Kasumi-1 (cell line): ENCODE measurements around the gene RRP36.

ENCODE experiments used
- DNase-seq, 2 experiments: peaks; one replicate each; lab custom pipeline; 2025; lab: John Stamatoyannopoulos, UW

RRP36 gene

DNA sequence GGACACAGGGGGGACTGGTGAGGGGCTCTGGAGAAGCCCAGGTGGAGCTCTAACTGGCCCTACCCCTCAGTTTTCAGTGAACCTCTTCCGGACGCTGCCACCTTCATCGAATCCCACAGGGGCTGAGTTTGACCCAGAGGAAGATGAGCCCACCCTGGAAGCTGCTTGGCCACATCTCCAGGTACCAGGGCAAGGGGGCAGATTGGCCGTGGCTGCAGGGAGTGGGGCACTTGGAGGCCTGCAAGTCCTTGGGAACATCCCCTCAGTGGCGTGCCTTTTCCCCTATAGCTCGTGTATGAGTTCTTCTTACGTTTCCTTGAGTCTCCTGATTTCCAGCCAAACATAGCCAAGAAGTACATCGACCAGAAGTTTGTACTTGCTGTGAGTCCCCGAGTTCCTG lies 14.3 kb upstream of the RRP36 start:
- DNase-seq = no peak

DNA sequence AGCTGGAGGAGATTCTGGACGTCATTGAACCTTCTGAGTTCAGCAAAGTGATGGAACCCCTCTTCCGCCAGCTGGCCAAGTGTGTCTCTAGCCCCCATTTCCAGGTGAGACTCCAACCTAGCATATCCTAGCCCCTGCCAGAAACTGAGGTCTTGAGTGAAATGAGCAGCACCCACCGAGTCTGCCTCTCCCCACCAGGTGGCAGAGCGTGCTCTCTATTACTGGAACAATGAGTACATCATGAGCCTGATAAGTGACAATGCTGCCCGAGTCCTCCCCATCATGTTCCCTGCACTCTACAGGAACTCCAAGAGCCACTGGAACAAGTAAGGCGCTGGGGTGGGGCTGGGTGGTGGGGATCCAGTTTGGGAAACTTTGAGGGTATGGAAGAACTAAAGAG lies 12.3 kb upstream of the RRP36 start:
- DNase-seq = peak; percentile 59 to 65

DNA sequence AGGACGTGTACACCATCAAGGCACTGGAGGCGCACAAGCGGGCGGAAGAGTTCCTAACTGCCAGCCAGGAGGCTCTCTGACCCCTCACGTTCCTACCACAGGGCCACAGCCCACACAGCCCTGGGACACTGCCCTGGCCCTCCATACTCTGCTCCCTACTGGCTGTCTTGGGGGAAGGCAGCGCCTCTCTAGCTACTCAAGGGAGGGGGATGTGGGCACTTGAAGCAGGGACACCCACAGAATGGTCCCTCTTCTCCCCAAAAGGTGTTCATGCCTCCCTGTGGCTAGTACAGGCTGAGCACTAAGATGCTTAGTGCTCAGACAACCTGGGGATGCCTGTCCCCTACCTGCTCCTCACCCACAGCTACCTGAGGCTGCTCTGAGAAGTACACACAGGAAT lies 10.2 kb upstream of the RRP36 start:
- no peak for DNase-seq

DNA sequence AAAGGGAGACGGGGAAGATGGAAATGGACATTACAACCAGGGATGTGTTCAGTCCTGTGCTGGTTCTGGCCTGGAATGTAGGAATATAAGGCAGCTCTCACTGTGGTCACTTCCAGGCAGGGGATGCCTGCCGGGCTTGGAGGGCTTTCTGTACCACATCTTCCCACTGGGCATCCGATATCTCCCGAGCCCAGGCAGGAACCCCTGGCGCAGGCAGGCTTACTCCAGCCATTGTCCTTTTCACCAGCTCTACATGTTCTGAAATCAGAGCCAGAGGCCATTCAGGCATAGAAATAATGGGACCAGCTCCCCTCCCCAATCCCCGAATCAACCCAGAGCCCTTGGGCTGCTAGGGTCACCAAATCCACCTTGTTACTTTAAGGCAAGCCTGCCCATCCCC lies 9.1 kb upstream of the RRP36 start:
- no peak for DNase-seq

DNA sequence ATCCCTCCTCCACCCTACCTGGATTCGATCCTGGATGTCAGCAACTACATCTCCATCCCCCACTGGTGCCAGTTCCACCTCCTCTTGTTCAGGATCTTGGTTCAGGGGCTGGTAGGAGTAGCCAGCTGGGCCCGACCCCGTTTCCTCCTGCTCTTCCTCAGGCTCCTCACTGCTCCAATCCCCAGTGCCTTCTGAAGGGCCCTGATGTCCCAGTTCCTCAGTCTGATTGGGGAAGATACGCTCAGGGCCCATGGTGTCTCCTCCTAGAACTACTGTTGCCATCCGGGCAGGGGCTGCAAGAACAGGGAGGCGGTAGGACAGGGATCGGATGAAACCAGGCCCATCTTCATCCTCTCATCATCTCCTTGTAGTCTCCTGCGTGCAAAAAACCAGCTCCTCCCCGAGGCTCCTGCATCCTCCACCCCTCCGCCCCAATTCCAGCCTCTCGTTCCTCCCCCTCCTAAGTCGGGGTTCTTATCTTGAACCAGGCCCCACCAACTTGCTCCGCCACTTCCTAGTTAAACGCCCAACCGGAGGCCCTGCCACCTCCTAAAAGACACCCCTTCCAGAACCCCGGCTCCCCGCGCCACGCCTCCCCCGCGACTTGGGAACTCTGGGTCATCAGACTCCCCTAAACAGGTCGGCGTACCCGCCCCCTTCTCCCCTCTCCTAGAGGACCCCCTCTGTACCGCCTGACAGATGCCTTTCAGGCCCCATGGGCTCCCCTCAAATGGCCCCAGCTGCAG lies 8.2 kb upstream of the RRP36 start:
- DNase-seq = peak; percentile 63 to 71

GRCh38 chr6:43013843-43014433 lies 7.5 kb upstream of the RRP36 start, which contains the start of the genes KLHDC3 and MEA1:
TSS of gene KLHDC3 (plus strand) at chr6:43014249. CDS start at chr6:43017193, 2,944 bp downstream.
TSS of gene MEA1 (minus strand) at chr6:43013946. CDS start at chr6:43013813, 133 bp downstream.
- peak; percentile 99 for DNase-seq

GRCh38 chr6:43014434-43014909 lies 7.0 kb upstream of the RRP36 start:
- peak in 1 of 2 experiments; percentile 29 for DNase-seq

GRCh38 chr6:43016176-43016942 lies 5.1 kb upstream of the RRP36 start:
- peak in 1 of 2 experiments; percentile 16 for DNase-seq

GRCh38 chr6:43016943-43017334 lies 4.5 kb upstream of the RRP36 start:
- no peak for DNase-seq

DNA sequence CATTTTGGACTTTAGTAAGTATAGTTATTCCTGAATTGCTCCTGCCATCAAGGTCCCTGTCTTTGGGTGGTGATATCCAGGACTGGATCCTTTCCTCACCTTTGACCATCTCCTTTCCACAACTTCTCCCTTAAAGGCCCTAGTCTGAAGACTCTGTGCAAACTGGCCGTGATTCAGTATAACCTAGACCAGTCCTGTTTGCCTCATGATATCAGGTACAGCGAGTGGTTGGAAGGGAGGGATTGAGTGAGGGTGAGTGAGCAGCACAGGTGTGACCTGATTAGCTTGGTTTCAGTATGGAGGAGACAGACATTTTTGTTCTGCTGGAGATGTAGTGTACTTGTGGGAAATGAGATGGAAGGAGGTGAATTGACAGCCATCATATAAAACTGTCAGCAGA lies 2.3 kb upstream of the RRP36 start:
- DNase-seq = no peak

- DNase-seq = no peak
Observed at GRCh38 chr6:43020052-43020705, 1.2 kb upstream of the RRP36 start.

DNA sequence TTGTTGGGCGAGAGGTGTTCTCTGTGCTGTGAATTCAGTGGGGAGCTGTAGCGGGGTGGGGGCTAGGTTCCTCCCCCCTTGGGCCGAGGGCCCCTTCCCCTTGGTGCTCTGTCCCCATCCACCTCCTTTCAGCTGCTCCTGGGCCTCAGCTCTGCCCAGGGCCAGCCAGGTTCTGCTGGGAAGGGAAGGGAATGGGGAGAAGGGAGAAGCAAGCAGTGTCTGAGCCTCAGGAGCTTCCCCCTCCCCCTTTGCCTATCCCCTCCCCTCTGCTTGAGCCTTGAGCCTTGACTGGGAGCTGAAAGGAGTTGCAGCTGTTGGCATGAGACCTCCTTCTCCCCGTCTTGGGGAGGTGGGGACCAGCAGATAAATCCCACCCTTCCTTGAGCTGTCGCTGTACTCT lies 576 bp upstream of the RRP36 start:
- peak; percentile 36 to 48 for DNase-seq

- DNase-seq = no peak
Observed at GRCh38 chr6:43024436-43024835, 3.0 kb downstream of the RRP36 start.

GRCh38 chr6:43026365-43026764 lies 4.9 kb downstream of the RRP36 start:
- no peak for DNase-seq

GRCh38 chr6:43029120-43029519 lies 7.7 kb downstream of the RRP36 start:
- no peak for DNase-seq

DNA sequence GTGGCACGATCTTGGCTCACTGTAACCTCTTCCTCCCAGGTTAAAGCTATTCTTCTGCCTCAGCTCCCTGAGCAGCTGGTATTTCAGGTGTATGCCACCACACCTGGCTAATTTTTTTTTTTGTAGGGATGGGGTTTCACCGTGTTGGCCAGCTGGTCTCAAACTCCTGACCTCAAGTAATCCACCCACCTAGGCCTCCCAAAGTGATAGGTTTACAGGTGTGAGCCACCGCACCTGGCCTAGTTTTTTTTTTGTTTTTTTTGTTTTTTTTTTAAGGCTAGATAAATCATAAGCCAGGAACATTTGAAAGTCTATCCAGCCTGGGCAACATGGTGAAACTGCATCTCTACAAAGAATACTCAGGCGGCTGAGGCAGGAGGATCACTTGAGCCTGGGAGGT lies 10.9 kb downstream of the RRP36 start:
- no peak for DNase-seq

DNA sequence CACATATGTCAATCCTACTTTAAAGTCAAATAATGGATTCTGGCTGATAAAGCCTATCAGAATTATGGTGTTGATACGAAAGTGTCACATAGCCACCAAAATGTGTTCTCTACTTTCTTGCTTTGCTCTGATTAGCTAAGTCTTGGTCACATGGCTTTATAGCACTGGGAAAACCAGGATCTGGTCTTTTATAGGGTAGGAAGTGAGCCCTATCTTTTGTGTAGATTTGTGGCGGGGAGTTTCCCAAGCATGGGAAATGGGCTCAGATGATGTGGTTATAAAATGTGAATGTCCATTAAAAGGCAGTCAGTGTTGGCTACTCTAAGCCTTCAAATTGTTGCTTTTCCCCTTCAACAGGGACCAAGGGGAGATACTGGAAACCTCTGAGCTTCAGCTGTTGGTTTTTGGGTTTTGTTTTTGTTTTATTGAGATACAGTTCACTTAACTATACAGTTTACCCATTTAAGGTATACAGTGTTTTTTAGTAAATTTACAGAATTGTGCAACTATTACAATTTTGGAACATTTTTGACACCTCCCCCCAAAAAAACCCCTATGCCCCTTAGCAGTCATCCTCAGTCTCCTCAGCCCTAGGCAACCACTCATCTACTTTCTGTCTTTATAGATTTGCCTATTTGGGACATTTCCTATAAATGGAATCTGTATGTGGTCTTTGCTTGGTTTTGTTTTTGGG lies 12.2 kb downstream of the RRP36 start:
- no peak for DNase-seq

GRCh38 chr6:43034190-43034525 lies 12.7 kb downstream of the RRP36 start:
- no peak for DNase-seq

DNA sequence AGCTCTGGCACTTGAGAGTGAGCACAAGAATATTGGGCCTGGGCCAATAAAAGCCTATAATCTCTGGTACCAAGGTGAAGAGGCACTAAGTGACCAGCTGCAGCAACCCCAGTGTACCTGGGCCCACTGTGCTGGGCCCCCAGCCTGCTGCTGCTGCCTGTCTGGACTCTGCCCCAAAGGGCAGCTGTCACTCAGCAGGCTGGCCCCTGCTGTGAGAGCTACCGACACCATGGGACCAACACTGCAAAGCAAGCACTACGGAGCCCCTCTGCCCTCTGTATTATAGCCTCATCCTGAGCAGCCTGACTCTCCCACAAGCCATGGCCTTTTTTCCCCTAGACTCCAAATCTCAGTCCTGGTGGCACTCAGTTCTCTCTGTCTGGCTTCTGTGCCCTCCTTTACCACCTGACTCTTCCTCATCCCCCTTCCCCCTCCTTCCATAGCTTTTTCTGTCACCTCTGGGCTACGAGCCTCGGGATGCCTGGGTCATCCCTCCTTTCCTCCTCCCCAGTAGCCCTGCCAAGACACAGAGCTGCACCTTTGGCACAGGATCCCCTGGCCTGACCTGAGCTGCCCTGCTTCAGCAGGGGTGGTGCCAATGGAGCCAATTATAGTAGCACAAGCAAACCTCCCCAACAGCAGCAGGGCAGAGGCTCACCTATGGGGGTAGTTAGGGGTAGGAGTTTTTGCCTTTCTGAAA lies 14.2 kb downstream of the RRP36 start:
- DNase-seq = no peak

DNA sequence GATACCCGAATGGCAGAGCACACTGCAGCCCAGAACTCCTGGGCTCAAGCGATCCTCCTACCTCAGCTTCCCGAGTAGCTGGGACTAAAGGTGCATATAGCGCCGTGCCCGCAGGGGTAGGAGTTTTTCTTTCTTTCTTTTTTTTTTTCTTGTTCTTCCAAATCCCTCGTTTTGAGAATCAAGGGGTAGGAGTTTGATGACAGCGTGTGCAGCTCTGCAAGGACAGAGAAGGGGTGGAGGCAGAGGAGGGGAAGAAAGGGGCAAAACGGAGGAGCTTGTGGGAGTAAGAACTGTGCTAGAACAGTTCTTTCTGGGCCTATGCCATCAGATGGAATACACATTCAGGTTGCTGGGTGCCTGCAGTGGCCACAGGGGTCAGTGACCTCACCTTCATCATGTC lies 15.3 kb downstream of the RRP36 start:
- no peak for DNase-seq

DNA sequence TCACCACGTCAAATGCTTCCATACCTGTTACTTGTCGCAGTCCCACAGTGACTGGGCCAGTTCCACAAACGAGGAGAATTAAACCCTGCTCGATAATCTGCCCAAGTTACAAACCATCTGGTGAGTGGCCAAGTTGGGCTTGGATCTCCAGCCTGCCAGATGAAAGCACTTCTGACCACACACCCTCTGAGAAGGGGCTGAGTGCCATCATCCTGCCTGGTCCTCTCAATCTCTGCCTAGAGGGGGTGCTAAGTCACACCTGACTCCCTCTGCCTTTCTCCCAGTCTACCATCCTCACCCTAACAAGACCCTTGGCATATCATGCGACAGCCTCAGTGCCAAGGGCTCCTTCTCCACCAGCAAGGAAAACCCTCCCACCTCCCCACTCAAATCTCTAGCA lies 15.8 kb downstream of the RRP36 start:
- DNase-seq = no peak
